GM18870 (cell line): Measurements from ENCODE around the gene TBX4.

Source experiments
- ATAC-seq: cut with Tn5 transposase; IDR thresholded peaks from one replicate; pipeline ENCODE4 v1.9.1; 2021; ENCODE audit warnings: moderate library complexity; ENCODE audit not compliant: unreplicated experiment

The TBX4 gene

DNA sequence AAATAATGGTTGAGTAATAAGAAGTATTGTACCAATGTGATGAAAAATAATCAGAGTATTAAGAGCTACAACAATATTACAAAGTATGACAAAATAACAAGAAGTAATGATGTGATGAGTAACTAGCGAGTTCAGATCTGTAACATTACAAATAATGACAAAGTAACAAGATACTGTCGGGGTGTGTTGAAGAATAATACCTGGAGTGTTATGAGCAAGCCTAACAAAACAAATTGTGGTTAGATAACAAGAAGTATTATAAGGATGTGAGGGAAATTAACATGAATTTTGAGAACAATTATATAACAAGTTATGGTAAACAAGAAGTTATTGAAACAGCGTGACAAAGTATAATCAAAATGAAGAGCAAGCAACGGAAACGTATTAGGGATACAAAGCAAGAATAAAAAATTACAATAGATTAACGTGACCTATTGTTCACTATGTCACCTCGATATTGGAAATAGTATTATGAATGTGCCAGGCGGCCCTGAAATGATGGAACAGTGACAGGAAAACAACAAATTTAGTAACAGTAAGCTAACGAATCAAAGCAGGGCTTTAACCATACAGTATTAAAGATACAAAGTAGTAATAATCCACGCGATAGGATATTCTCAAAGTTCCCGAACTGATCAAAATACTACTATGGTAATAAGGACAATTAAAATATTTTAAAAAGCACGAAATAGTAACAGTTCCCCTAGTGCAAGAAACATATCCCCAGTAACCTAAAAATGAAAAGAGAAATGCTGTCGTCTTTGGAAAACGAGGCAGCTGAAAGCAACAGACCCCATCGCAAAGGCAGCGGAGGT, 1.6 kb downstream of the TBX4 start:
- no peak for ATAC-seq

DNA sequence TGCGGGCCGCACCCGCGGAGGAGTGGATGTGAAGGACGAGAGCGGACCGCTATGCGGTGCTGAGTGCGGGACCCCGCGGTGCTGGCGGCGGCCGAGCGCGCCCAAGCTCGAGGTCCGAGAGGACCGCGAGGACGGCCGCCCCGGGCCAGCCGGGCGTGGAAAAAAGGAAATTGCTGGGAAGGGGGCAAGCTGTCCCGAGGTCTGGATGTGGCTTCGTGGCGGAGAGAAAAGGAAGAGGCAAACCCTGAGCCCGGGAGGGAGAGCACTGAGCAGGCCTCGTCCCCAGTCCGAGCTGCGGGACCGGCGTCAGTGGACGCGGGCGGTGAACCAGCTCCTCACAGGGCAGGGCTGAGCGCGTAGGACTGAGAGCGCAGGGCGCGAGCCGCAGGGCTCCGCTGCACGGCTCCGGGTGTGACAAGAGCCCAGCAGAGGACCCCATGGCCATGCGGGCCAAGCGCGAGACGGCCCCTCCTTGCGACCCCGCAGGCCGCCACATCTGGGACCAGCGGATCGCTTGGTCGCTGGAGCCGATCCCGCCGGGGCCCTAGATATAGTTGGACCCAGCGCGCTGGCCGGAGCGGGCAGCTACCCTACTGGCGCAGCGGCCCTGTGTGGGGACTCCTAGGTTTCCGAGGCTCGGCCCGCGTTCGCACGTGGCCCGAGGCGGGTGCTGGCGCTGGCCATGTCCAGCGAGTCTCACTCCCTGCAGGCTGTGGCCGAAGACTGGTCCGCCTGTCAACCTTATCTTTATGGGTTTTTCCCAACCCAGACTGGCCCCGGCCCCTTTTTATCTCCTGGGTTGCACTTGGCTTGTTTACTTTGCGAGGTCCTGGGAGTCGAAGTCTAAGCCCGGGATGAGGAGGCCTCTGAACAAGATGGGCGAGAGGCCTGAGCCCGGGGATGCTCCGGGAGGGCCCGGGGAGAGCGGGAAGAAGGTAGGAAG, 2.4 kb downstream of the TBX4 start:
- ATAC-seq = no peak

DNA sequence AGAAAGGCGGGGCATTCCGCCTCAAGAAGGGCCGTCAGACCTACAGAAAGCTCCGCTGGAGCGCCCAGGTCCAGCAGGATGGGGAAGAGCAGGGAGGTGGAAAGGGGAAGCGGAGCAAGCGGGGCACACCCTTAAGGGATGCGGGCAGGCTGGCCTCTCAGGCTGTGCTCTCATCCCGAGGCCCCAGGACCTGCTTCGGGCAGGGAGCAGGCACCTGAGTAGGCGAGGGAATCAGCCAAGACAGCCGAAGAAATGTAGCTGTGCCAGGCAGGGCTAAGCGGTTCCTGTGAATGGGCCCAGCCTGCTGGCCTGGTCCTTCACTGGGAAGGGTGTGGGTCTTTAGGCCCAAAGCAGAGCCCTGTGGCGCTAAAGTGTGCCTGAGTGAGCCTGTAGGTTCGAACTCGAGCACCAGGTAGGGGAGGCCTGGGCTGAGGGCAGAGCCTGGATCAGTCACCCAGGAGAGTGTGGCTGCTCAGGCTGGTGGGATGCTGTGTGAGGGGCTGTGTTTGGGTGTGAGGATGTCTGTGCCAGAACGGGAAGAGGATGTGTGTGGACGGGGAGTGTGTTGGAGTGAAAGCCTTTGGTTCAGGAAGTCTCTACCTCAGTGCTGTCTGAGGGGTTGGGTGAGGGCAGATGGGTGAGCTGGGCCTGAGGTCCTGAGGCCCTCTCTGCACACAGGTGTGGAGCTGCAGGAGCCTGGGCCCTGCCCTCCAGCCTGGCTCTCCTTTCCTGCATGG, 3.3 kb downstream of the TBX4 start:
- no peak for ATAC-seq

DNA sequence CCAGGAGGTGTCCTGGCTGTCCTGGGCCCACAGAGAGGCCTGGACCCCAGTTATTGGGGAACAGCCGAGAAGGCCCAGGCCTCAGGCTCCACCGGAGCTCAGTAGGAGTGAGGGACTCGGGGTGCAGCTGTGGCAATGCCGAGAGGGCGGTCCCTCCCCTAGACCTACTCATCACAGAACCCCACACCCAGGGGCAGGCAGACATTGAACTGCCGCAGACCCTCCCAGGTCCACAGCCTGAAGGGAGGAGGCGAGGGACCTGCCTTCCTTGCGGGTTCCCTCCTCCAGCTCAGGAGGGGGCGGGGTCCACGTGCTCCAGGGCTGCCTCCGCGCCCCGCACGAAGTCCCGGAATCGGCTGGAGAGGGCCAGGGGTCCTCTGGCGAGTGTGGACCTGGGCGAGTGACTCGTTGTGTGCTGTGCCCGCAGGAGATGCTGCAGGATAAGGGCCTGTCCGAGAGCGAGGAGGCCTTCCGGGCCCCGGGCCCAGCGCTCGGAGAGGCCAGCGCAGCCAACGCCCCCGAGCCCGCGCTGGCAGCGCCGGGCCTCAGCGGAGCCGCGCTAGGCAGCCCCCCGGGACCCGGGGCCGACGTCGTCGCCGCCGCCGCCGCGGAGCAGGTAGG, 3.9 kb downstream of the TBX4 start:
- no peak for ATAC-seq

DNA sequence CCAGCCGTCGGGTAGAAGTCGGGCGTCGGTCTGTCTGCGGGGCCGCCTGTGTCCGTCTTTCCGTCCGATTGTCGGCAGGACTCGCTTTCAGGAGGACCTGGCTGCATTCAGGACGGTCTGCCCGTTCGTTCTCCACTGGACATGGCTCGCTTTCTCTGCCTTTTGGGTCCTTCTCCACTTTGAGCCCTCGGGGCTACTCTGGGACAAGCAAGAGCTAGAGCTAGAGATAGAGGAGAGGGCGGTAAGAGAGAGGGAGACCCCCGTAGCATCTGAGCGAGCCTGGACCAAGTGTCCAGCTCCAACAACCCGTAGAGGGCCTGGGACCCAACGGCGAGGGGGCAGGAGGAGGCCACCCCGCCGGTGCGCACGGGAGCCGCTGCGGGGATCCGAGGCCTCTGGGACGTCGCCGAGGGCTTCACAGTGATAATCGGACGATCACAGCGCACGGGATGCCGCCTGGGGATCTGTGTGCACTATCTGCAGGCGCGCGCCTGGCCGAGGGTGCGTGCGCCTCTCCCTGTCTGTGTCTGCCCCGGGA, 4.5 kb downstream of the TBX4 start:
- ATAC-seq = no peak

DNA sequence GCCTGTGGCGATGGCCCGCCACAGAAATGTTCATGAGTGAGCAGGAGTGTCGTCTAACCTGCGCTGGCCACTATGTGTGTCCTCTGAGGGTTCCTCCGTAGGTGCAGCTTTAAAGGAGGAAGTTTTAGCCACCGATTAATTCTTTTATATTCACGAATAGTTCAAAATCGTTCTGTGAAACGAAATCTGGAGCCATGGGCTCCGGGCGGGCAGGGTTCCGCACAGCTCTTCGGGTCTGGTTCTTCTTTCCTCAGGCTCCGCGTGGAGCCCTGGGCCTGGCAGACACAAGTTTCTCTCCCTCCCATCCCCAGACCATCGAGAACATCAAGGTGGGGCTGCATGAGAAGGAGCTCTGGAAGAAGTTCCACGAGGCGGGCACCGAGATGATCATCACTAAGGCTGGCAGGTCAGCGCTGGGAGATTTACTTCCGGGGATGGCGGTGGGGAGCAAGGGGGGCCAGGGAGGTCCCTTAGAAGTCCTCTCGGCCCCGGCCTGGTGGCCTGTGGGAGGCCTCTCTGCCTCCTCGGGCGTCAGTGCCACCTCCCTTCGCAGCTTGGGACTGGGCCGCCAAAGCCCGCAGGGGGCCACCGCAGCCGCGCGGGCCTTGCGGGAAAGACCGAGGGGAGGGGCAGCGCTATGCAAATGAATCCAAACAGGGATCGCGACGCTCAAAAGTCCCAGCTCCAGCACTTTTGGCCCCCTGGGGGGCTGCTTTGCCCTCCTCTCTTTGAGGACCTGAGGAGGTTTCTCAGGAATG, 5.2 kb downstream of the TBX4 start:
- no peak for ATAC-seq

DNA sequence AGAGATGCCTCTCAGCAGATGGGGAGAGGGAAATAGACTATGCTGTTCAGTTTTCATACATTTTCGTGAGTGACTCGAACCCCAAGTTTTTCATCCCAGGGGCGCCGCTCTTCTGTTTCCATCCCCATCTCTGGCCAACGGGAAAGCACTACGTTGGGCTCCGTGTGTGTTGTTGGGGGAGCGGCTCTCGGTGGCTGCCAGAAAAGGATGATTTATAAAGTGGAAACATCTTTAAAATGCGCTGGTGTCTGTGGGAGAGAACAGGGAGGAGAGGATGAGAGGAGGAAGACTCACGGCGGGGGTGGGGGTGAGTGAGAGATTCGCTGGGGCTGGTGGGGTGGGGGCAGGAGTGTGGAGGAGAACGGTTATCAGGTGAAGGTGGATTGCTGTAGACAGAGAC, 5.8 kb downstream of the TBX4 start:
- ATAC-seq = no peak

DNA sequence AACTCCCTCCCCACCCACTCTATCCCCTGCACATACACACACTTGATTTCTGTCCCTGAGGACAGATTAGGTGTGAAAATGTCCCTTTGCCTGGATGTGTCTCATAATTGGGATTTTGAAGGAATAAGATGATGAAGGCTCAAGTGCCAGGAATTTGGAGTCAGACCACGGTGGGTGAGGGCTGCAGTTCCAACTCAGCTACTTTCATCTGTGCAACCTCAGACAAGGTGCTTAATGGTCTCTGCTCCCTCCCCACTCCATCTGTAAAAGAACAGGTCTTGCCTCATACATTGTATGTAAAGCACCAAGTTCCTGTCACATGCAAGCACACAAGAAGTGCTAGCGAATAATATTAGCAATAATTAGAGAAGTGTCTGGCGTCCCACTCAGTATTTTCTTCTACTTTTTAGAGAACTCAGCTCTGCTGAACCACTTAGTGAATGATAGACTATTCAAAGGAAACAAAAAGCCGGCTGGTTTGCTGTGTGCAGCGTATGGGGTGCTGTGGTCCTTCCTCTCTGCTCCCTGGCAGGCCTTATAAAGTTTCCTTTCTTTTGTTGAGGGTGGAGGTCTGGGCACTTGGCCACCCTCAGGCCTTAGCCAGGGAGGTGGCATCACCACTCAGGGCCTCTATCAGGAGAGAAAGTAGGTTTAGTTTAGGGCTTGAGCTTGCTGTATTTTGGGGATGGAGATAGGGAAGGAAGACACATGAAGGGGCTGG, 6.4 kb downstream of the TBX4 start:
- no peak for ATAC-seq

DNA sequence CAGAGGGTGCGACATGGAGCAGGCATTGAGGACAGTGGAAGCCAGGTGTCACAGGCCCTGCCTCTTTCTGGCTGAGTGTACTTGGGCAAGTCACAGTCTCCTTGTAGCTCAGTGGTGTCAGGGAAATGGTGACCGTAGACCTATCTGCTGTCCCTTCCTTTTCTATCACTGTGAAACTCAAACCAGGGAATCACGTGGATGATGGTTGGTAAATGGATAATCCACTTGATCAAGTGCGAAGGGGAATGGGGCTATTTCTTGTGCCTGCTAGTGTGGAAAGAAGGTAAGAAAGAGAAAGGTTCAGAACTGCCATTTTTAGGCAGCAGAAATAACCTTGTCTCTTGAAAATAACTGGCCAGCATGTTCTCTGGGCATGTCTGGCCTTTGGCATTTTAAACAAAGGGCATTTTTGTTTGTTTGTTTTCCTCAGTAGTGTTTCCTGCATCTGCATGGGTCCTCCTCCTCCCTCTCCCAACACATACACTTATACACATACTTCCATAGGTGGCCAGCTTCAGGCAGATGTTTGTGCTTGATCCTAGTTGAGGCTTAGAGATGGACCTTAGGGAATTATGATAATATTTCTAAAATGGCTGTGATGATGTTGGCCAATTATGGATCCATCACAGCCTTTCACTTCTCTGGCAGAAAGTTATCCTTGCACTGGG, 7.1 kb downstream of the TBX4 start:
- no peak for ATAC-seq

DNA sequence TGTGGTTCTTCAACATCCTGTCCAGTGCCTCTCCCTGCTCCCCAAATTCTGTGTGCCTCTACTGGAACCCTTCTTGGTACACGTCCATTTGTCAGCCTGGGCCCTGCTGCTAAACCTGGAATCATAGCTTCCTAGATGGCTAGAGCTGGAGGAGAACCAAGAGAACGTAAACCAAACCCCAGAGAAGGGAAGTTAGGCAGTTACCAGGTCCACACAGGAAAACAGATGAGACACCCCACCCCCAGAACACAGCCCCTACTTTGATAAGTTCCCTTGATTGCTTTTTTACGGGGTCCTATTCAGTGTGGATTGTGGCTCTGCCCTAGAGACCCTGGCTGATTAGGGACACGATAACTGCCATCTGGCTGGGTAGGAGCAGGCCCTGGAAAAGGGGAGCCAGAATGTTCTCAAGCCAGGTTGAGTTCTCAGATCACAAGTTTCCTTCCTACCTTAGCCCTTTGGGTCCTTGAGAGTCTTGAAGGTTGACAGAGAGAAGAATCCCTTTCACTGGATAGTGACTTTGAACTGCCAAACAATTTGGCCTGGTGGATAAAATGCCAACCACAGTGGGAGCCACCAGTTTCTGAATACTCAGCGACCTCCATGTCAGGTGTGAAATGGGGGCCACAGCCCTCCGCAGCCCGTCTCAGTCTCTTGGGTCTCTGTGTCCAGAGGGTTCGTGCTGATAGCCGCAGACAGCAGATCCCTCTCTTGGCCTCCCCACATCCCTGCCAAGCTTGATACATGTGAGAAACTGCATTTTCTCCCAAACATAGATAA, 7.9 kb downstream of the TBX4 start:
- no peak for ATAC-seq

DNA sequence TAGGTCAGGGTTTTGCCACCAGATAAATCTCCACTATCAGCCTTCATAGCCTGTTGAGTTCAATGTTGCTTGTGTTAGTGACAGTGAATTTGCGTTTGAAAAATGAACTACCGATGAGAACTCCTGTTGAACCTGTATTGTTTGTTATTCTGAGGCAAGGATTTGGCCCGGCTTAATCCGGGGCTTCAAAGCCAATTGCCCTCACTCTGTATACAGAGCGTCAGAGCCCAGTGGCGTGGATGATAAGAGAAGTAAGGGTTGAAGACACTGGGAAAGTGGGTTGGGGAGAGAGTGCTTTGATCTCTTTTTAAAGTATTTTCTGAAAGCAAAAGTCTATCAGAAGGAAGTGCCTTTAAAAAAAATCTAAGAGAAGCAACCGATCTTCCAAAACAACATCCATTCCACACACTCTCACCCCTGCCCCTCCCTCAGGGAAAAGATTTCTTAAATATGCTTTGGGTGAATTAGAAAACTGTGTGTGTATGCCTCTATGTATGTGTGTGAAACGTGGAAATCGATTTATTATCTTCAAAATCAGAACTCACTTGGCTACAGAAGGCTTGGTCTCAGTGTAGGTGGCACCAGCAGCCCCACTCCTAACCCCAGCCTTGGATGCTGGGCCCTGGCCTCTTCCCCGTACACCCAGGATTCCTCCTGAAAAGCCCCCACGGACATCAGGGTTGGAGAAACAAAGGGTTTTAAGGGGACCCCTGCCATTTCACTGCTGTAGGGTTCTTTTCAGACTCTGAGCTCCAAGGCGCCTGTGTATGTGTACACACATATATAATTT, 8.8 kb downstream of the TBX4 start:
- no peak for ATAC-seq

DNA sequence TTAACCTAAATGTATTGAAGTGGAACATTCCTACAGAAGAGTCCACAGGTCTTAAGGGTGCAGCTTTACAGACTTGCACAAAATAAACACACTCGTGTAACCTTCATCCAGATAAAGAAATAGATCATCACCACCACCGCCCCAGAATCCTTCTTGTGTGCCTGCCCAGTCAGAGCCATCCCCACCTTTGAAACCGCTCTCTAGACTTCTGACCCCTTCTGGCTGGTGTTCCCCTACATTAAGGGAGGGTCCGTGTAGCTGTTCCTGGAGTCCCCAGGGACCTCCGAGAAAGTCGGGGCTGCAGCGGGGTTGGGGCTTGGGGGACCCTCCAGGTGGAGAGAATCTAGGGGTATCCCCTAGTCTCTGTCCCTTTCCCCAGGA, 9.4 kb downstream of the TBX4 start:
- ATAC-seq = no peak

DNA sequence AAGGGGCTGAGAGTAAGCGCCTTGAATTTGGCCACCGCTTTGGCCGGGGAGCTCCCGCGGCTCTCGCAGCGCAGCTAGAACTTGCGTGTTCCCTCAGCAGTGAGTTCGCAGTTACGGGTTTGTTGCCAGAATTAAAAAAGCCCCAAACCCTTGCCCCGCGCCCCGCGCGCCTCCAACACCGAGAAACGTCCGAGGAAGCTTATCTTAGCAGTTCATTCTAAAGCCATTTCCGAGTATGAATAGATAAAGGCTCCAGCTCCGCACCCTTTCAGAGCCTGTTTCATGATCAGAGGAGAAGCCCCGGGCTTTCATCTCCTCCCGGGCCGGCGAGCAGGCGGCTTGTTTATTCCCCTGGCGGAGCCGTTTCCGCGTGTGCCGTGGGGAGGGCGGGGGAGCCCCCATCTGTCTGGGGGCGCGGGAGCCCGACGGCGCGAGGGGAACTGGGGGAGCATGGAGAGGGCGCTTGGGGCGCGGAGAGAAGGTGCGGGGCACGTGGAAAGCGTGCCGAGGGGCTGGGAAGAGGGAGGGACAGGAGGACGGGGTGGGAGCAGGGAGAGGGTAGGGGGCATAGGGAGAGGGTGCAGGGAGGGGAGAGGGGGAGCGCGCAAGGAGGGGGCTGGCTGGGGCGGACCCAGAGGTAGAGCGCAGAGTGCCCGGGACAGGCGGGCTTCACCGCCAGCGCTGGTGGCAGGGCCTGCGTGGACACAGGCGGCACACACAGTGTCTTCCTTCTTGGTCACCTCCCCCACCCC, 9.9 kb downstream of the TBX4 start:
- no peak for ATAC-seq

DNA sequence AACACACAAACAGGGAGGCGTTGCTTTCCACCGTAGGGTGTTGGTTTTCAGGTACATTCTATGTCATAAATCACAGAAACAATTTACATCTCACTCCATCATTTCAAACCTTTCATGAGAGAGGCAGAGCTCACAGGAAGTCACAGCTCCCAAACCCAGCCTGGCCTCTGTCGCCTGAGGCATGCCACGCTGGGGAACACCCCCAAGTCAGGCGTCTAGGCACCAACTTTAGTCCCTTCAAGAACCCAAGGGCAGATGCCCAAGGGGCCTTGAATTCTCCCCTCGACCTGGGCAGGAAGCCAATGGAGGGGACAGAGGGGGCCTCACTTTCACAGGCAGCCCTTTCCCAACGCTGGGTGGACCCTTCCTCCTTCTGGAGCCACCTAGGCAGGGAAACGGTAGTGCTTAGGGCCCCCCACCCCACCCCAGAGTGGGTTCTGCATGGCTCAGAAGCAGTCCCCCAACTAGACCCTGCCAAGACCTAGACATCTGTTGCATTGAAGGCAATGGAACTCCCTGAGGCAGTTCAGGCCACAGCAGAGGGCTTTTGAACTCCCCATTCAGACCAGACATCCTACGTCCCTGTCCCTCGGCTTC, 10.6 kb downstream of the TBX4 start:
- no peak for ATAC-seq

DNA sequence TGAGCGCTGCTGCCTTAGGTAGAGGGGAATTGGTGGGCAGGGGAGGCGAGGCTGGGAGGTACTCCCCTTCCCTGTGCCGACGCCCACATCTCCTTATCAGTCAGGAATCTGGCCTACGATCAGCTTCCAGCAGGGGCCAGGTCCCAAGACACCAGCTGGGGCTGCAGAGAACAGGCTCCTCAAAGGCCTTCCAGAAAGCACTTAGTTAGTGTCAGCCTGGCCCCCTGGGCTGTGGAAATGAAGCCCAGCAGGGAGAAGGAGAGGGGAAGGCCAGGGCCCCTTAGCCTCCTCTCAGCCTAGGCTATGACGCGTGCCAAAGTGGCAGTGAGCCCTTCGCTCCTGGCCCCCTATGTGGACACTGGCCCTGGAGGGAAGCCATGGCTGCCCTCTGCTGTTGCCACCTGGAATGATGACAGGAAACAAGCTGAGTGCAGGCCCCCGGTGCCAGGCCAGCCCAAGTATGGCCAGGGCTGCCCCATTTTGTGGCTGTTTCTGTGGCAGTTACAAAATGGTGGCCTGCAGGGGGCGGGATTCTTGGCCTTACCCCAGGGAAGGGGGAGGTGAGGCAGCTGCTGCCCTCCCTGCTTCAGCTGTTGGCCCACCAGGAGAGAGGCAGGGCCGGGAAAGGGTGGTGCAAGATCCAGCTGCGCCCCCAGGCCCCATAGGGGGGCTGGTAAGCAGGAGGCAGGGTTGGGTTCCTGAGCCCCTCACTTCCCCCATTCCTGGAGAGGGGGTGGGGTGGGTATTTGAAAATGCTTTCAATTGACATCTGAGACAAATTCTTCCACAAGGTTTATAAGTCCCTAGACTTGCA, 11.3 kb downstream of the TBX4 start:
- no peak for ATAC-seq
